NCI-H2107 treated with DMSO at 0.1 percent for 48 hours (cell line): Measurements from ENCODE around the gene MAST3.

Source experiments
- DNase-seq: peaks from one replicate; lab custom pipeline; 2025; ENCODE audit not compliant: unreplicated experiment; lab: John Stamatoyannopoulos, UW

Gene MAST3

GRCh38 chr19:18110609-18111232, 13.1 kb downstream of the MAST3 start:
- DNase-seq, result no peak

GRCh38 chr19:18112989-18113478, 15.5 kb downstream of the MAST3 start:
- peak; percentile 59 for DNase-seq

DNA sequence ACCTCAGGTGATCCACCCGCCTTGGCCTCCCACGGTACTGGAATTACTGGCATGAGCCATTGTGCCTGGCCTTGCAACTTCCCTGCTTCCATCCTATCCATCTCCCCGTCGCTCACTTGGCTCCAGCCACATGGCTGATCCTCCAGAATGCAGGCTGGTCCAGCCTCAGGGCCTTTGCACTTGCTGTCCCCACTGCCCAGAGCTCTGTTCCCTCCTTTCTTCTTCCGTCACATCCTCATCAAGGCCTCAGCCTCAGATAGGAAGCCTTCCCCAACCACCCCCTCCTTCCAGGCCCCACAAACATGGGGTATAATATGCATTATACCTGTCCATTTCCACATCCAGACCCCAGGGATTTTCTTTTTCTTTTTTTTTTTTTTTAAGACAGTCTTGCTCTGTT, 16.2 kb downstream of the MAST3 start:
- DNase-seq, result no peak

- DNase-seq, result no peak
Measured at GRCh38 chr19:18114483-18114882, 16.9 kb downstream of the MAST3 start.

- no peak for DNase-seq
Measured at GRCh38 chr19:18117364-18117691, 19.8 kb downstream of the MAST3 start.

GRCh38 chr19:18117692-18118378, 20.3 kb downstream of the MAST3 start:
- peak; percentile 65 for DNase-seq

DNA sequence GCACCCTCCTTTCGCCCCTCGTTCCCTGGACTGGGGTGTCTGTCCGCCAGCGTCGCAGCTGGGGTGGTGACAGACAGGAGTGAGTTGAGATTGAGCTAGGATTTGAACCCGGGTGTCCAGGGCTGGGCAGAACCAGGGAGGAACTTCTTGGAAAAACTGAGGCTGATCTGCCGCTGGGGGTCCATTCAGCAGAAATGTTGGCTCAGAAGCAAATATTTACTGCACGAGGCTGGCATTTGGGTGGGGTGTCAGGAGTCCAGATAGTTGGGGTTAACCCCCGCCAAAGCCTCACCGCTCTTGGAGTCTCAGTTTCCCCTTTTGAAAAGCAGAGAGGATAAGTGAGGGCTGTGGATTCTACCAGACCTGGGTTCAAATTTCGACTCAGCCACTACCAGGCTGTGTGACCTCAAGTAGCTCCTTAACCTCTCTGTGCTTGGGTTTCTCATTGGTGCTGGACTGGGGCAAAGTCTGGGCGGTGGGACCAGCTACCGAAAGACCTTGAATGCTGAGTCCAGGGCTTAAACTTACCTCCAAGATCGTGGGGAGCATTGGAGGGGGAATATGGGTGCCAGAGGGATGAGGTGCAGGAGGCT, 20.9 kb downstream of the MAST3 start:
- no peak for DNase-seq

DNA sequence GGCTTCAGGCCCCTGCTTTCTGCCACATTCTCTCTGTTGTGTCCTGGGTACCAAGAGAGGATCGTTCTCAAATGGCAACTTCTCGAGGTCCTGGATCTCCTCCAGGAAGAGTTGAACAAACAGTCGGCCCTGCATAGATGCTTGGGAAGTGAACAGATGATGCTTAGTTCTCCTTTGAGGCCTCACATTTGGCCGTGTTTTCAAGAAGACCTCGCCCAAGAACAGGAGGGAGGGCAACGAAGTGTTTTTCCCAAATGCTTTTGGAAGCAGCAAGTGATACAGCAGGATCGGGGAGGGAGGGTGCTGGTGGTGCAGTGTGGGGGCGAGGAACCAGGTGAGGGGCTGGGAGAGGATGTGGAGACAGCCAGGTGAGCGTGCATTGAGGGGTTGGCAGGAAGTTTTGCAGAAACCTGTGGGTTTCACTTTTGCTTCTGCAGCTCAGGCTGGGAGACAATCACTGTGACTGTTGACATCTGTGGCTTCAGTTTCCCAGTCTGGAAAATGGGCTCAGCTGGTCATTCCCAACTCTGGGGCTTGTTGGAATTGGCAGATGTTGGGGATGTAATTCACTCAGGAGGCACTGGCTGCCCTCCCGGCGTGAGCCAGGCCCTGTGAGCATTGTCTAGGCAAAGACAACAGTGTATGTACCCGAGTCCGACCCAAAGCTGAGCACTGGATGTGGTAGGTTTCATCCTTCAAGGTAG, 21.6 kb downstream of the MAST3 start:
- DNase-seq, result no peak

GRCh38 chr19:18119717-18120105, 22.1 kb downstream of the MAST3 start:
- DNase-seq, result no peak

DNA sequence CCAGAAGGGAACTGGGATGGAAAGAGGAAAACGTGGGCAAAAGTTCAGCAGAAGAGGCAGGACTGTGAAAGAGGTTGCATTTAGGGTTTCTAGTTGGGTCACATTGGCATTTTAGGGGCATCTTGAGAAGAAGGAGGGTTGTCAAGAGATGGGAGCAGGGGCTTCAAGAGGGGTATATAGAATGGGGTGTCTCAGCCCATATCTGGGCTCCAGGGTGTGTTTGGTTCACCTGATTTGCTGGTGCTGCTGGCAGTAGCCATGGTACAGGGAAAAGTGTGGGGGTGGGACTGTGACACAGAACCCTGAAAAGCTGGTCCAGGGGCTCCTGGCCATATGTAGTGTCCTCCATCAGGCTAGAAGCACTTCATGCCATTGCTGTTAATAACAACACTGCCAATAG, 22.5 kb downstream of the MAST3 start:
- DNase-seq, result no peak

DNA sequence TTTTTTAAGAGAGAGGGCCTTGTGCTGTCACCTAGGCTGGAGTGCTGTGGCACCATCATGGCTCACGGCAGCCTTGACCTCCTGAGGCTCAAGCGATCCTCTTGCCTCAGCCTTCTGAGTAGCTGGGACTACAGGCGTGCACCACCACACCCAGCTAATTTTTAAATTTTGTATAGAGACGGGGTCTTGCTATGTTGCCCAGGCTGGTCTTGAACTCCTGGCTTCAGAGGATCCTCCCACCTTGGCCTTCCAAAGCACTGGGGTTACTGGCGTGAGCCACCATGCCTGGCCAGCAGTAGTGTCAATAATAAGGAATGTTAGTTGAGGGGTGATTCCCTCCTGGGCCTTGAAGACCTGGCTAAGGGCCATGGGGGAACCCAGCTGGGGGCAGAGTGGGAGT, 23.6 kb downstream of the MAST3 start:
- no peak for DNase-seq

DNA sequence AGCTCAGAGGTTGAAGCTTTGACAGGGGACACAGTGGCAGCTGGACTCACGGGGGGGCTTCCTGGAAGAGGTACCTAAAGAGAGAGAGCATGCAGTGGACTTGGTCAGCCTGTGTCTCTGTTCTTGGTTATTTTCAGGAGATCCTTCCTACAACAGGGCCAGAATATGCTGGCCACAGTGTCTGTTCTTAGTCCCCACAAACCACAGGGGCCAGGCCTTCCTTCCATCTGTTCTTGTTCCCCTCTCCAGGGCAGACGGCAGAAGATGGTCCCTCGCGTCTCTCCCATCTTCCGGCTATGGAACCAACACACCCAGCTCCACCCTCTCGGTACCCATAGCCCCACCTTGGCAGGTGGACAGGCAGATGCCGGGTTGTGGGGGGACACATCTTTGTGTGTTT, 24.8 kb downstream of the MAST3 start:
- DNase-seq, result no peak

DNA sequence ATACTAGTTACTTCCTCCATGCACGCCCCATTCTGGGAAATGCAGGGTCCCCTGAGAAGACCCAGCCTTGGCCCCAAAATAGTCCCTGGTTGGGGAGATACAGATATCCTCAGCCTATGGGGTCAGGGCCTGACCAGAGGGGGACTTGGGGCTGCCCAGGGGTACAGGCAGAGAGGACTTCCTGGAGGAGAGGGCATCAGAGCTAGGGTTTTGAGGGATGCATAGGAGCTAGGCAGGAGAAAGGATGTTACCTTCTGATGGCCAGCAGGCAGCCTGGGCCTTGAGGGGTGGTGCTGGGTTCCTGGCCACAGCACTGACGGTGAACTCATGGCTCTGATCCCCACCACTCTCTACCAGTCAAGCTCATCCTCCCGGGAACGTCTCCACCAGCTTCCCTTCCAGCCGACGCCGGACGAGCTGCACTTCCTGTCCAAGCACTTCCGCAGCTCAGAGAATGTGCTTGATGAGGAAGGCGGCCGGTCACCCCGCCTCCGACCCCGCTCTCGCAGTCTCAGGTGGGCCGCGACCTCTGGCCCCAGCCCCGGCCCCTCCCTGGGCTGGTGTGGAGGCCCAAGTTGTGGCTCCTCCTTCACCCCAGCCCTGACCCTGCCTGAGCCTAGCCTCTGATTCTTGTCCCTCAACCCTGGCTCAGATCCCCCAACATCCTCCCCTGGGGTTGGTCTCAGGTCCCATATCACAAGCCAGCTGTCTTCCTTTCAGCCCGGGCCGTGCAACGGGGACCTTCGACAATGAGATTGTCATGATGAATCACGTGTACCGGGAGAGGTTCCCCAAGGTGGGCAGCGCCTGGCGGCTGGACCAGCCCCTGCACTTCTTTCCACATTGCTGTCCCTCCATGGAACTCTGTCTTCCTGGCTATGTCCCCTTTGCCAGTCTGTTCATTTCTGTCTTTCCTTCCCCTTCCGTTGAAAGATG, 25.6 kb downstream of the MAST3 start:
- no peak for DNase-seq

DNA sequence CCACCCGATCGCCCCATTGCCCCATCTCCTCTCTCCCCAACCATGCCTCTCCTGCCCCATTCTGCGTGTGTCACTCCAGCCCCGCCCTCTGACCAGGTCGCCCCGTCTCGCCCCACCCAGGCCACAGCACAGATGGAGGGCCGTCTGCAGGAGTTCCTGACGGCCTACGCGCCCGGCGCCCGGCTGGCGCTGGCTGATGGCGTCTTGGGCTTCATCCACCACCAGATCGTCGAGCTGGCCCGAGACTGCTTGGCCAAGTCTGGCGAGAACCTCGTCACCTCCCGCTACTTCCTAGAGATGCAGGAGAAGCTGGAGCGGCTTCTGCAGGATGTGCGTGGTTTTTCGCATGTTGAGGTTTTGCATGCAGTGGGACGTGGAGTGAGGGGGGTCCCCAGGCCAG, 26.2 kb downstream of the MAST3 start:
- no peak for DNase-seq

DNA sequence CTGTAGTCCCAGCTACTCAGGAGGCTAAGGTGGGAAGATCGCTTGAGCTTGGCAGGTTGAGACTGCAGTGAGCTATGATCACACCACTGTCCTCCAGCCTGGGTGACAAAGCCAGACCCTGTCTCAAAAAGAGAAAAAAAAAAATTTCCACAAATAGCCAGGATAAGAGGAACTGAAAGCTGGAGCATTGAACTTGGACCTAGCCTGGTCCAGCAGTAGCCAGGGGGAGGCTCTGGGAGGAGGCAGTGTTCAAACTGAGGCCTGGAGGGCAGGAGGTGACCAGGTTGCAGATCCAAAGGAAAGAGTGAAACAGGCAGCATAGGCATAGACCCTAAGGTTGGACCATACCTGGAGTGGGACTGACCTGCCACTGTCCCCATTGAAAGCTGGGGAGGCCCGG, 28.5 kb downstream of the MAST3 start:
- no peak for DNase-seq

DNA sequence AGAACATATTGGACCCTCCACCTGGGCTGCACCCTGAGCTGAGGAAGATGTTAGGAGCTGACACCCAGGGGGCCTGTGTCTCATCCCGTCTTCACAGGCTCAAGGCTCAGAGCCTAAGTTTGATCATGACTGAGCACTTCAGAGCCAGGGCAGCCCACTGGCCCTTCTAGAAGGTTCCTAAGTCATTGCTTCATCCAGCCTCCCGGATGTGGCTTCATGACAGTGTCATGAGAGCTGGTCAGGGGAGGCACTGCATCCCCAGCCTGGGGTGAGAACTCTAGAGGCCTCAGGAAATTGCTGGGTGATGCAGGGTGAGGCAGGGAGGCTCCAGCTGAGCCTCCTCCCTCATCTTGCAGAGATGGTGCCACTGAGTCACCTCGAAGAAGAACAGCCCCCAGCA, 30.5 kb downstream of the MAST3 start:
- no peak for DNase-seq

- no peak for DNase-seq
Measured at GRCh38 chr19:18128805-18129204, 31.2 kb downstream of the MAST3 start.

GRCh38 chr19:18130523-18131242, 33.1 kb downstream of the MAST3 start:
- no peak for DNase-seq

- no peak for DNase-seq
Measured at GRCh38 chr19:18131841-18132596, 34.4 kb downstream of the MAST3 start.
